Measurements from ENCODE around the gene SUOX. TPM values are rescaled to one million over a fixed set of nuclear protein-coding genes. Genes with fewer than 3 reads are reported as not detected.

Gene SUOX
- total RNA-seq, 2 experiments from 2014 or later, result 4.6 to 4.9 TPM

GRCh38 chr12:56053407-56053893, 56.4 kb downstream of the SUOX start:
- H3K36me3 Mint-ChIP-seq, result no peaks in the 10 kb centered on the region
- no peak for DNase-seq
- no peak overlapping the region for H3K4me3 Mint-ChIP-seq
- no peaks in the 10 kb centered on the region for H3K27me3 Mint-ChIP-seq
- H3K4me1 Mint-ChIP-seq, result no peaks in the 10 kb centered on the region
- no peak overlapping the region for H3K27ac Mint-ChIP-seq
- H3K9me3 Mint-ChIP-seq, result no peaks in the 10 kb centered on the region

Other genes starting within 250 kb of the SUOX start
- gene SARNP, start 179.6 kb upstream of the SUOX start, total RNA-seq, result 100 to 1,000 TPM in 1 of 2 experiments, 10 to 100 TPM in 1; 99.6 to 104 TPM
- gene ORMDL2, start 179.2 kb upstream of the SUOX start, total RNA-seq, result 10 to 100 TPM; 29.8 to 32.4 TPM
- gene DNAJC14, start 167.7 kb upstream of the SUOX start, total RNA-seq, result 10 to 100 TPM; 33.1 to 35.5 TPM
- not detected for gene MMP19, start 154.3 kb upstream of the SUOX start, total RNA-seq
- 10 to 100 TPM; 33.3 to 34.9 TPM for gene PYM1, start 69.4 kb upstream of the SUOX start, total RNA-seq
- gene DGKA, start 66.1 kb upstream of the SUOX start, total RNA-seq, result 100 to 1,000 TPM; 236 TPM
- under 1 TPM; 0.25 to 0.28 TPM for gene PMEL, start 31.2 kb upstream of the SUOX start, total RNA-seq
- 100 to 1,000 TPM; 111 to 120 TPM for gene CDK2, start 30.4 kb upstream of the SUOX start, total RNA-seq
- gene RAB5B, start 23.2 kb upstream of the SUOX start, total RNA-seq, result 10 to 100 TPM; 24.5 to 25.3 TPM
- 10 to 100 TPM; 22.5 to 22.9 TPM for gene IKZF4, start 23.8 kb downstream of the SUOX start, total RNA-seq
- gene RPS26, start 44.6 kb downstream of the SUOX start, total RNA-seq, result 10 to 100 TPM; 45.1 to 47.7 TPM
- gene ERBB3, start 82.9 kb downstream of the SUOX start, total RNA-seq, result under 1 TPM; 0.82 to 0.97 TPM
- gene PA2G4, start 107.3 kb downstream of the SUOX start, total RNA-seq, result 100 to 1,000 TPM; 552 to 588 TPM
- gene RPL41, start 119.4 kb downstream of the SUOX start, total RNA-seq, result 1,000 to 10,000 TPM; 5,444 to 5,630 TPM
- gene ZC3H10, start 121.0 kb downstream of the SUOX start, total RNA-seq, result 1 to 10 TPM; 6.9 to 7.2 TPM
- gene ESYT1, start 131.0 kb downstream of the SUOX start, total RNA-seq, result 100 to 1,000 TPM; 153 to 155 TPM
- 10 to 100 TPM; 67.9 to 76.2 TPM for gene MYL6B, start 155.3 kb downstream of the SUOX start, total RNA-seq
- 100 to 1,000 TPM; 751 to 777 TPM for gene MYL6, start 161.1 kb downstream of the SUOX start, total RNA-seq
- 10 to 100 TPM; 78.5 to 92.6 TPM for gene SMARCC2, start 192.2 kb downstream of the SUOX start, total RNA-seq
- gene RNF41, start 224.6 kb downstream of the SUOX start, total RNA-seq, result 10 to 100 TPM; 26.4 to 31.2 TPM
- gene NABP2, start 227.1 kb downstream of the SUOX start, total RNA-seq, result 10 to 100 TPM; 81.2 to 84.5 TPM
- gene SLC39A5, start 232.8 kb downstream of the SUOX start, total RNA-seq, result under 1 TPM; 0.44 to 0.49 TPM